ENCODE measurements around the gene MLXIP. TPM values are rescaled to one million over a fixed set of nuclear protein-coding genes. Genes with fewer than 3 reads are reported as not detected.

MLXIP gene
- total and polyA plus RNA-seq, 2 of the 8 experiments (the other 6 are each of a cell fraction or from before 2014, with no cell fraction given) = 5.5 to 40.5 TPM

- TF ChIP-seq EZH2 (IDR thresholded peaks at IDR 0.05; ENCODE audit: low read depth, low read length, severe bottlenecking) = no peak
These were observed 35.1 kb upstream of the MLXIP start (continued) for GRCh38 chr12:122043476-122043875.
